GM12875 (cell line): ENCODE measurements around the gene CAPN2.
"Not testable (repeated sequence)": the region's sequence is repeated elsewhere in the genome, so short reads cannot be mapped to it uniquely, and the experiment has no call there.

ENCODE experiments used
- H3K4me3 ChIP-seq: one replicate; pipeline ENCODE4 v1.5.1; 2011; ENCODE audit warnings: low read depth, low read length, control low read depth
- TF ChIP-seq, protein P1 (sequence below): IDR thresholded peaks from 2 replicates; pipeline ENCODE4 v1.5.1; 2011; ENCODE audit warnings: low read depth, mild to moderate bottlenecking, control low read depth, inconsistent platforms, low read length, moderate library complexity, borderline replicate concordance; ENCODE audit not compliant: insufficient read depth

Gene CAPN2

DNA sequence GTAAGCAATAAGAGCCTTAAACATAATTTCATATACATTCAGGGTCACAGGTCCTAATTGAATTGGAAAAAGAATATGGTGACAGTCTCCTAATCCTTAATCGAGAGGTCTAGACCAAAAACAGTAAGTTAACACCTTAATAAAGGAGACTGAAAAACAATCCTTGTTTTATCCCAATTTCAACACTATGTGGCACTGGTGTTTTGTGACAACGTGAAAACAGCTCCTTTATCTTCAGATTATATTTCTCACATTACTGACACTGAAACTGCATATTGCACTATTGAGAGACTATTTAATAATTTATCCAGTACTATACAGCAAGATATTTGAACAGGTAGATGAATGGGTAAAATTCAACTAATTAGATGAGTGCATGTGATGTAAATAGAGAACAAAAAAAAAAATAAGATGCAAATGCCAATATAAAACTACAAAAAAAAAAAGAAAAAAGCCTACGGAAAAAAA lies 99.3 kb downstream of the CAPN2 start:
- TF ChIP-seq, protein P1, sequence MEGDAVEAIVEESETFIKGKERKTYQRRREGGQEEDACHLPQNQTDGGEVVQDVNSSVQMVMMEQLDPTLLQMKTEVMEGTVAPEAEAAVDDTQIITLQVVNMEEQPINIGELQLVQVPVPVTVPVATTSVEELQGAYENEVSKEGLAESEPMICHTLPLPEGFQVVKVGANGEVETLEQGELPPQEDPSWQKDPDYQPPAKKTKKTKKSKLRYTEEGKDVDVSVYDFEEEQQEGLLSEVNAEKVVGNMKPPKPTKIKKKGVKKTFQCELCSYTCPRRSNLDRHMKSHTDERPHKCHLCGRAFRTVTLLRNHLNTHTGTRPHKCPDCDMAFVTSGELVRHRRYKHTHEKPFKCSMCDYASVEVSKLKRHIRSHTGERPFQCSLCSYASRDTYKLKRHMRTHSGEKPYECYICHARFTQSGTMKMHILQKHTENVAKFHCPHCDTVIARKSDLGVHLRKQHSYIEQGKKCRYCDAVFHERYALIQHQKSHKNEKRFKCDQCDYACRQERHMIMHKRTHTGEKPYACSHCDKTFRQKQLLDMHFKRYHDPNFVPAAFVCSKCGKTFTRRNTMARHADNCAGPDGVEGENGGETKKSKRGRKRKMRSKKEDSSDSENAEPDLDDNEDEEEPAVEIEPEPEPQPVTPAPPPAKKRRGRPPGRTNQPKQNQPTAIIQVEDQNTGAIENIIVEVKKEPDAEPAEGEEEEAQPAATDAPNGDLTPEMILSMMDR = peak; percentile 15; the same call in 1 of the 2 replicates
- H3K4me3 ChIP-seq = no peak overlapping the region

DNA sequence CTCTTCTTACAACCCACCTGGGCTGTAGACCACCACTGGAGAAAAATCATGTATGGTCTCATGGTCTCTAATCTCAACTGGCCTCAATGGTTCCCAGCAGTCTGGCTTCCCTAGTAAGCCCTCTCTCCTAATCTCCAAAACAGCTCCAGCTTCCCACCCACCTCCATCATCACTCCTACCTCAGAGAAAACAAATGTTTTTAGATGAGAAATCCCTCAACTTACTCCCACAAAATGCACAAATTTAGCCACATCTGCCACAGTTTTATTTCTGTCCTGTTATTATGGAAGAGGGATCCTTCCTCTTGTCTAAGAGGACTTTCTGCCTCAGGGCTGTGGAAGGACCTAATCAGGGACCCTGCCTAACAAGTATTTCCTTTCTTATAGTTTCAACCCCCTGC lies 101.3 kb downstream of the CAPN2 start:
- TF ChIP-seq, protein P1 = no peak
- no peak overlapping the region for H3K4me3 ChIP-seq

DNA sequence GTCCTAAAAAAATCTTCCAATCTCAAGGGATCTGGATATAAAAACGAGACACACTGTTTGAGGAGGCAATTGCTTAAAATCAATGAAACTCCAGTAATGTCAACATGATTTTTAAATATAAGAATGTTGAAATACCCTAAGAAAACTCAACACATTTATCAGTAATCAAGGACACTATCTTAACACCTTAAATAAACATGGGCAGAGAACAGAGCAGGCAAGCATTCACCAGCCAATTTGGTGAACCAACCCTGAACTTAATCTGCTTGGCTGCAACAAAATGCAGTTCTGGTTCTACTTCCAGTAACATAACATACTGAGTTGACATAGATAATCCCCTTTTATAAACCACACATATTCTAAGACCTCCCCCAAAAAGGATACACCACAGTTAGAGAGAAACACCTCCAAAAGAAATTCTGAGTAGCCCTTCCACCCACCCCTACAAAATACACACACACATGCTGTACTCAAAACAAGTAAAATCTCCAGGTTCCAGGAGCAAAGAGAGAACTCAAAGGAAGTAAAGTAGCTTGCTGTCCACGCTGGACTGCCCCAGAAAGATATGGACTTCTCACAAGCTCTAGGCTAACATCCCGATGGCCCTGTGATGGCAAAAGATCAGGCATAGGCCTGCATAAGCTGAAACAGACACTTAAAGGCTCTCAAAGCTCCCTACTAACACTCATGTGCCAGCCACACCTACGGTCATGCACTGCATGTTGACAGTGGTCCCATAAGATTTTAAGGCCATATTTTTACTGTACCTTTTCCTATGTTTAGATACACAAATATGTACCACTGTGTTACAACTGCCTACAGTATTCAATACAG lies 102.9 kb downstream of the CAPN2 start:
- H3K4me3 ChIP-seq = no peak overlapping the region
- TF ChIP-seq, protein P1 = no peak

DNA sequence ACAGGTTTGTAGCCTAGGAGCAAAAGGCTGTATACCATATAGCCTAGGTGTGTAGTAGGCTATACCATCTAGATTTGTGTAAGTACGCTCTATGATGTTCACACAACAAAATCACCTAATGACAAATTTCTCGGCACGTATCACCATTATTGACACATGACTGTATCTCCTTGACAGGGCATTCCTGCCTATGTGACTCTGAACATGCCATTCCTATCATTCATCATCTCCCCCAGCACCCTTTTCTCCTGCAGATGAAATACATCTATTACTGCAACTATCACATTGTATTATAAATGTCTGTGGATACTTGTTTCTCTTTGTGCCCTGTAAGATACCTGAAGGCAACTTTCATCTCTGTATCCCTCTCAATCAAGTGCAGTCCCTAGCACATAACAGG lies 103.5 kb downstream of the CAPN2 start:
- no peak overlapping the region for H3K4me3 ChIP-seq
- TF ChIP-seq, protein P1 = no peak

DNA sequence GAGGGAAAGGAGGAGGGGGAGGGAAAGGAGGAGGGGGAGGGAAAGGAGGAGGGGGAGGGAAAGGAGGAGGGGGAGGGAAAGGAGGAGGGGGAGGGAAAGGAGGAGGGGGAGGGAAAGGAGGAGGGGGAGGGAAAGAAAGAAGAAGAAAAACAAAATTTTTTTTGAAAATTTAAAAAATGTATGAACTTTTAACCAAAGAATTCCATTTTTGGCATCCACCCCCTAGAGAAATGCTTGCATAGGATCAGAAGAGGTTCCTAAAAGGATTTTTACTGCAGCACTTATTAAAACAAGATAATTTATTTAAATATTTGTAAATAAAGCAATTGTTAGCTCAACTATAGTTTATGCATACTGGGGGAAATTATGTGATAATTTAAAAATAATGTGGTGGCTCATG lies 104.9 kb downstream of the CAPN2 start:
- H3K4me3 ChIP-seq = not testable (repeated sequence)

DNA sequence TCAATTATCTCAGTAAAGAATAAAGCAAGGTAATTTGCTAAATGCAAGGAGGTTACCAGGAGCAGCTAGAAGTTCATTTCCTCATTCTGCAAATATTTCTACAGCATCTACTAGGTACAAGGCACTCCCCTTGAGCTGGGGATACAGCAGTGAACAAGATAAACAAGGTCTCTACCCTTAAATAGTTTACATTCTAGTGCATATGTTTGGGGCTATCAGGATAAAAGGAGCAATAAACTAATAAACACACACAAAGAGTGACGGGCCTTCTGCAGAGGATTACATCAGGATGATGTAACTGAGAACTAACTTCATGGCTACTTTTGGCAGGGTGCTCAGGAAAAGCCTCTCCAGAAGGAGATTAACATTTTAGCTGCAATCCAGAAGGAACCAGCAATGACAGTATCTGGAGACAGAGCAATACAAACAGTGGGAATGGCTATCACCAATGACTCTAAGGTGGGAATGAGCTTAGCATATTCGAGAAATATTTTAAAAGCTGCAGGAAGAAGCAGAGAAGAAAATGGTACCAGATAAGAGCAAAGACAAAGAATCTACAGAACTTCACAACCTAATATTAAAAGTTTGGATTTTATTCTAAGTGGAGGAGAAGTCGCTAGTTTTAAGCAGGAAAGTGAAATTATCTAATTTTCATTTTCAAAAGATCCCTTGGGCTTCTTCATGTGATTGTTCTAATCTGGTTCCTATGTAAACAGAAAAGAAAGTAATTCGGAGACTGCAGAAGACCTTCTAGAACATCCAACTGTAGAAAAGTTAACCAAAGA lies 107.6 kb downstream of the CAPN2 start:
- TF ChIP-seq, protein P1 = no peak
- H3K4me3 ChIP-seq = no peak overlapping the region

DNA sequence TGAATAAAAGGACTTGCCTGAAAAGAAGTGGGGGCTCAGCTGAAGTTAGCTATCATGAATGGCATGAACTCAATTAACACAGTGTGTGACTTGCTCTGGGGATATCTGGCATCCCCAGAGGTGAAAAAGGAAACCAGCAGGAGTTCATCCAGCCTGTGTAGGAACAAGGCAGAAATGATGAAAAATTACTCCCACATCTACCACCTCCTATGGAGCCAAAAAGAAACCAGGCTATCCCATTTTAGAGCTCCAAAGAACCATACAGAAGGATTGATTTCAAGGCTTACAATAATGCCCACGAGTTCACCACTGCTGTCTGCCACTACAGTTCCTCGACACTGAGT lies 108.1 kb downstream of the CAPN2 start:
- TF ChIP-seq, protein P1 = no peak
- no peak overlapping the region for H3K4me3 ChIP-seq
